Smooth muscle cell (in vitro differentiated cells): ENCODE measurements around the gene MTRR. TPM values are rescaled to one million over a fixed set of nuclear protein-coding genes. Genes with fewer than 3 reads are reported as not detected.

Experiments
- DNase-seq: peaks from one replicate; lab custom pipeline; 2025; ENCODE audit not compliant: unreplicated experiment; lab: John Stamatoyannopoulos, UW
- H2AFZ ChIP-seq: fragments of 200-600 bp; sonication (generic); 2 replicates; pipeline ENCODE4 v1.6.0; 2016; ENCODE audit warnings: antibody characterized with exemption, low read depth, mild to moderate bottlenecking
- H3F3A ChIP-seq: fragments of 200-600 bp; sonication (generic); 2 replicates; pipeline ENCODE4 v1.6.0; 2017; ENCODE audit warnings: antibody characterized with exemption, low read depth
- H3K27ac ChIP-seq: fragments of 200-600 bp; sonication (generic); 2 replicates; pipeline ENCODE4 v1.5.1; 2016; ENCODE audit warnings: low read depth, mild to moderate bottlenecking
- H3K27me3 ChIP-seq: fragments of 200-600 bp; sonication (generic); 2 replicates; pipeline ENCODE4 v1.6.1; 2016; ENCODE audit warnings: low read depth, mild to moderate bottlenecking
- H3K36me3 ChIP-seq: fragments of 200-600 bp; sonication (generic); 2 replicates; pipeline ENCODE4 v1.5.1; 2016; ENCODE audit warnings: low read depth
- H3K4me1 ChIP-seq: fragments of 200-600 bp; sonication (generic); 2 replicates; pipeline ENCODE4 v1.5.1; 2016; ENCODE audit warnings: low read depth
- H3K4me2 ChIP-seq: fragments of 200-600 bp; sonication (generic); 2 replicates; pipeline ENCODE4 v1.6.0; 2016; ENCODE audit warnings: mild to moderate bottlenecking
- H3K4me3 ChIP-seq: fragments of 200-600 bp; sonication (generic); 2 replicates; pipeline ENCODE4 v1.5.1; 2016; ENCODE audit warnings: mild to moderate bottlenecking
- H3K79me2 ChIP-seq: fragments of 200-600 bp; sonication (generic); 2 replicates; pipeline ENCODE4 v1.6.0; 2016; ENCODE audit warnings: low read depth, mild to moderate bottlenecking
- H3K9ac ChIP-seq: fragments of 200-600 bp; sonication (generic); 2 replicates; pipeline ENCODE4 v1.6.0; 2016; ENCODE audit warnings: low read depth
- H3K9me3 ChIP-seq: fragments of 200-600 bp; sonication (generic); replicated peaks from 2 replicates; pipeline ENCODE4 v1.5.1; 2016; ENCODE audit warnings: low read depth
- H4K20me1 ChIP-seq: fragments of 200-600 bp; sonication (generic); 2 replicates; pipeline ENCODE4 v1.6.0; 2016; ENCODE audit warnings: low read depth
- CTCF ChIP-seq: fragments of 200-600 bp; sonication (generic); IDR thresholded peaks from 2 replicates; pipeline ENCODE4 v1.5.1; 2017; ENCODE audit warnings: borderline replicate concordance, mild to moderate bottlenecking, antibody characterized with exemption; ENCODE audit not compliant: insufficient read depth, poor library complexity, severe bottlenecking
- WGBS: methylation state at CpG from one replicate; pipeline ENCODE4 v1.1.7; 2016; ENCODE audit warnings: low lambda C conversion rate; 5-methylcytosine and 5-hydroxymethylcytosine counted together
- polyA plus RNA-seq: library from polyadenylated mRNA; unstranded; fragments of >200 nt; fragmentation: Nextera tagmentation; extraction: Ambion mirVana; gene quantifications from 2 replicates; pipeline ENCODE4 v1.2.1, GENCODE V29; 2016
- total RNA-seq: library from RNA; depleted of rRNA; stranded (reverse); fragments of >200 nt; gene quantifications from 2 replicates; pipeline ENCODE4 v1.2.3, GENCODE V29; 2014

The MTRR gene
- total and polyA plus RNA-seq, 2 experiments from 2014 or later, result 16.2 to 23.7 TPM

- peaks cover 61% of the 10 kb centered on the region for H3K79me2 ChIP-seq
- over 99% methylated on average over 4 of the region's 4 CpGs for WGBS
- H3K27me3 ChIP-seq, result no peaks in the 10 kb centered on the region
- no peak for TF ChIP-seq CTCF
- no peak overlapping the region for H3K27ac ChIP-seq
- no peak overlapping the region for H3K9ac ChIP-seq
- peaks cover 3% of the 10 kb centered on the region for H3K4me1 ChIP-seq
- no peaks in the 10 kb centered on the region for H3K9me3 ChIP-seq
- no peak overlapping the region for H3K4me2 ChIP-seq
- no peak overlapping the region for H3K4me3 ChIP-seq
- H3F3A ChIP-seq, result peaks cover 3% of the 10 kb centered on the region
- no peak overlapping the region for H2AFZ ChIP-seq
- H3K36me3 ChIP-seq, result peaks cover 11% of the 10 kb centered on the region
- peaks cover 79% of the 10 kb centered on the region for H4K20me1 ChIP-seq
- no peak for DNase-seq
These were observed 6.2 kb downstream of the MTRR start for GRCh38 chr5:7875151-7875550.

- Histone ChIP-seq H3K4me3 (no peak overlapping the region), H3F3A (peaks cover 3% of the 10 kb centered on the region), H3K36me3 (peaks cover 11% of the 10 kb centered on the region), H3K27ac (peak overlapping the region; percentile 15), H3K27me3 (no peaks in the 10 kb centered on the region), H3K79me2 (peaks cover 44% of the 10 kb centered on the region), H2AFZ (no peak overlapping the region), H3K9me3 (no peaks in the 10 kb centered on the region), H3K4me1 (no peaks in the 10 kb centered on the region), H3K4me2 (no peak overlapping the region), H4K20me1 (peaks cover 64% of the 10 kb centered on the region), H3K9ac (no peak overlapping the region)
- 69% methylated on average over 3 of the region's 3 CpGs for WGBS
- no peak for TF ChIP-seq CTCF
- DNase-seq, result no peak
These were observed 7.9 kb downstream of the MTRR start for GRCh38 chr5:7876867-7877266.

GRCh38 chr5:7877851-7878250 lies 8.9 kb downstream of the MTRR start:
- peaks cover 34% of the 10 kb centered on the region for H3K79me2 ChIP-seq

More at GRCh38 chr5:7877851-7878250, 8.9 kb downstream of the MTRR start:
- 94% methylated on average over 9 of the region's 9 CpGs for WGBS
- Histone ChIP-seq H3K9ac (no peak overlapping the region), H4K20me1 (peaks cover 54% of the 10 kb centered on the region), H3K27me3 (no peaks in the 10 kb centered on the region), H3F3A (peaks cover 3% of the 10 kb centered on the region), H3K36me3 (peaks cover 14% of the 10 kb centered on the region), H3K4me2 (no peak overlapping the region), H3K27ac (peak overlapping the region; percentile 31), H3K4me3 (no peak overlapping the region), H3K9me3 (no peaks in the 10 kb centered on the region), H3K4me1 (no peaks in the 10 kb centered on the region), H2AFZ (no peak overlapping the region)
- no peak for DNase-seq
- no peak for TF ChIP-seq CTCF
